Gastrocnemius medialis (tissue), 4 donors: ENCODE measurements around the gene PTPRN2.

Experiments used
- CTCF ChIP-seq, 5 experiments: fragments of 450-650 bp in 3 of 5; fragments of 200-600 bp in 2 of 5; sonication (generic) in 2 of 5; IDR thresholded peaks in 4 of 5; conservative IDR thresholded peaks in 1 of 5; 1 replicate in 4 of 5; 2 replicates in 1 of 5; pipeline ENCODE4 v1.5.1; 2016 to 2019; ENCODE audit warnings: antibody characterized with exemption in 5 of 5, mild to moderate bottlenecking in 3 of 5, moderate library complexity in 3 of 5
- POLR2A ChIP-seq, 2 donors: fragments of 450-650 bp; IDR thresholded peaks; one replicate each; pipeline ENCODE4 v1.6.1; 2017; ENCODE audit warnings: antibody characterized with exemption in 2 of 2, mild to moderate bottlenecking in 2 of 2, moderate library complexity in 2 of 2

- TF ChIP-seq CTCF (IDR thresholded peaks at IDR 0.05 in 4 of 5, conservative IDR thresholded peaks at IDR 0.05 in 1 of 5) (no peak), POLR2A (IDR thresholded peaks at IDR 0.05) (no peak)
Observed at GRCh38 chr7:158128572-158128971, 459.1 kb downstream of the PTPRN2 start.
